SK-N-DZ (cell line): ENCODE results near the gene PCK2.

Experiments
- DNase-seq: peaks from one replicate; pipeline ENCODE4 v3.0.0-alpha.2; 2015; ENCODE audit warnings: low spot score

Gene PCK2

GRCh38 chr14:24114532-24115421 lies 20.7 kb downstream of the PCK2 start, which contains the start of the genes DCAF11 and NRL:
Gene DCAF11, plus strand, starts transcription at chr14:24114777. Its CDS starts 818 bp downstream, at chr14:24115595.
Gene NRL, minus strand, starts transcription at chr14:24114949. Its CDS starts 32,101 bp downstream, at chr14:24082848.
- DNase-seq = peak; percentile 100

- no peak for DNase-seq
Observed at GRCh38 chr14:24115422-24116127, 21.5 kb downstream of the PCK2 start.

- no peak for DNase-seq
Observed at GRCh38 chr14:24116128-24116814, 22.2 kb downstream of the PCK2 start.

GRCh38 chr14:24117179-24117578 lies 23.1 kb downstream of the PCK2 start:
- no peak for DNase-seq

- no peak for DNase-seq
Observed at GRCh38 chr14:24119691-24120090, 25.6 kb downstream of the PCK2 start.

- DNase-seq = no peak
Observed at GRCh38 chr14:24121210-24121609, 27.1 kb downstream of the PCK2 start.

GRCh38 chr14:24122416-24122815 lies 28.3 kb downstream of the PCK2 start:
- no peak for DNase-seq

GRCh38 chr14:24122898-24123297 lies 28.8 kb downstream of the PCK2 start:
- DNase-seq = no peak

- no peak for DNase-seq
Observed at GRCh38 chr14:24123424-24124417, 29.6 kb downstream of the PCK2 start.

- no peak for DNase-seq
Observed at GRCh38 chr14:24126939-24127338, 32.8 kb downstream of the PCK2 start.

GRCh38 chr14:24127673-24128072 lies 33.6 kb downstream of the PCK2 start:
- DNase-seq = no peak

- no peak for DNase-seq
Observed at GRCh38 chr14:24129410-24129998, 35.4 kb downstream of the PCK2 start.

- DNase-seq = no peak
Observed at GRCh38 chr14:24130380-24130716, 36.2 kb downstream of the PCK2 start, which contains the start of gene FITM1. Gene FITM1, plus strand, starts transcription at chr14:24130659. Its CDS starts 905 bp downstream, at chr14:24131564.

GRCh38 chr14:24130717-24131548 lies 36.8 kb downstream of the PCK2 start:
- peak; percentile 66 for DNase-seq

- DNase-seq = no peak
Observed at GRCh38 chr14:24131549-24131966, 37.4 kb downstream of the PCK2 start.

- DNase-seq = no peak
Observed at GRCh38 chr14:24132061-24132685, 38.1 kb downstream of the PCK2 start.

GRCh38 chr14:24132976-24133375 lies 38.9 kb downstream of the PCK2 start:
- no peak for DNase-seq

GRCh38 chr14:24133735-24134134 lies 39.6 kb downstream of the PCK2 start:
- DNase-seq = no peak

GRCh38 chr14:24135584-24135833 lies 41.4 kb downstream of the PCK2 start:
- DNase-seq = no peak
